ENCODE results near the gene DCDC2. TPM values are rescaled to one million over a fixed set of nuclear protein-coding genes. Genes with fewer than 3 reads are reported as not detected.

The DCDC2 gene
- total and polyA plus RNA-seq, 2 donors from 2014 or later: 22.1 to 110 TPM

- no peak for TF ChIP-seq CTCF (IDR thresholded peaks at IDR 0.05; ENCODE audit: borderline replicate concordance, extremely low read depth, insufficient read depth)
- Histone ChIP-seq H3K27ac (ENCODE audit: low read depth in 2 of 2, low read length in 2 of 2) (no peak overlapping the region), H3K36me3 (ENCODE audit: control insufficient read depth in 2 of 3, insufficient read depth in 3 of 3, low read length in 3 of 3) (no peaks in the 10 kb centered on the region), H3K9me3 (ENCODE audit: control insufficient read depth in 2 of 3, insufficient read depth in 1 of 3, low read length in 3 of 3) (no peaks in the 10 kb centered on the region), H3K9ac (ENCODE audit: low read length in 3 of 3) (no peak overlapping the region), H3K4me3 (ENCODE audit: low read length in 3 of 3) (no peak overlapping the region), H3K4me1 (ENCODE audit: control insufficient read depth in 2 of 3, insufficient read depth in 2 of 3, low read depth in 1 of 3, low read length in 3 of 3) (peaks cover 0 to 2% (median 0%) of the 10 kb centered on the region in 3 donors), H3K27me3 (ENCODE audit: control insufficient read depth, insufficient read depth, low read length) (no peaks in the 10 kb centered on the region)
- FAIRE-seq (no peak), DNase-seq (peak in 4 of 5 donors; percentile 46 to 84 (median 60))
- intact Hi-C loops (cut with DNase I): no loop called here
These were observed 25.5 kb downstream of the DCDC2 start for GRCh38 chr6:24332317-24332716.

- H3K9me3 ChIP-seq (ENCODE audit: control insufficient read depth in 2 of 3, insufficient read depth in 1 of 3, low read length in 3 of 3): no peaks in the 10 kb centered on the region
- DNase-seq: peak in 3 of 5 donors; percentile 40 to 69 (median 68)
- H3K36me3 ChIP-seq (ENCODE audit: control insufficient read depth in 2 of 3, insufficient read depth in 3 of 3, low read length in 3 of 3): no peaks in the 10 kb centered on the region
- no peaks in the 10 kb centered on the region for H3K27me3 ChIP-seq (ENCODE audit: control insufficient read depth, insufficient read depth, low read length)
- no peak for FAIRE-seq
- TF ChIP-seq CTCF (IDR thresholded peaks at IDR 0.05; ENCODE audit: borderline replicate concordance, extremely low read depth, insufficient read depth): no peak
- peaks cover 0 to 2% (median 0%) of the 10 kb centered on the region in 3 donors for H3K4me1 ChIP-seq (ENCODE audit: control insufficient read depth in 2 of 3, insufficient read depth in 2 of 3, low read depth in 1 of 3, low read length in 3 of 3)
- no peak overlapping the region for H3K27ac ChIP-seq (ENCODE audit: low read depth in 2 of 2, low read length in 2 of 2)
- H3K4me3 ChIP-seq (ENCODE audit: low read length in 3 of 3): no peak overlapping the region
- no peak overlapping the region for H3K9ac ChIP-seq (ENCODE audit: low read length in 3 of 3)
- intact Hi-C loops (cut with DNase I): no loop called here
These were observed 27.6 kb downstream of the DCDC2 start for GRCh38 chr6:24330137-24330732.

GRCh38 chr6:24329451-24329850 lies 28.4 kb downstream of the DCDC2 start:
- peaks cover 0 to 5% (median 3%) of the 10 kb centered on the region in 3 donors for H3K4me1 ChIP-seq (ENCODE audit: control insufficient read depth in 2 of 3, insufficient read depth in 2 of 3, low read depth in 1 of 3, low read length in 3 of 3)
- H3K4me3 ChIP-seq (ENCODE audit: low read length in 3 of 3): no peak overlapping the region
- intact Hi-C loops (cut with DNase I): no loop called here
- FAIRE-seq (no peak), DNase-seq (no peak)
- H3K27ac ChIP-seq (ENCODE audit: low read depth in 2 of 2, low read length in 2 of 2): no peak overlapping the region
- H3K9ac ChIP-seq (ENCODE audit: low read length in 3 of 3): no peak overlapping the region
- no peak for TF ChIP-seq CTCF (IDR thresholded peaks at IDR 0.05; ENCODE audit: borderline replicate concordance, extremely low read depth, insufficient read depth)
- no peaks in the 10 kb centered on the region for H3K9me3 ChIP-seq (ENCODE audit: control insufficient read depth in 2 of 3, insufficient read depth in 1 of 3, low read length in 3 of 3)
- H3K27me3 ChIP-seq (ENCODE audit: control insufficient read depth, insufficient read depth, low read length): no peaks in the 10 kb centered on the region
- H3K36me3 ChIP-seq (ENCODE audit: control insufficient read depth in 2 of 3, insufficient read depth in 3 of 3, low read length in 3 of 3): no peaks in the 10 kb centered on the region

GRCh38 chr6:24329022-24329421 lies 28.8 kb downstream of the DCDC2 start:
- FAIRE-seq: no peak
- TF ChIP-seq CTCF (IDR thresholded peaks at IDR 0.05; ENCODE audit: borderline replicate concordance, extremely low read depth, insufficient read depth): no peak
- intact Hi-C loops (cut with DNase I): no loop called here

More at GRCh38 chr6:24329022-24329421, 28.8 kb downstream of the DCDC2 start:
- H3K4me3 ChIP-seq (ENCODE audit: low read length in 3 of 3): no peak overlapping the region
- H3K9me3 ChIP-seq (ENCODE audit: control insufficient read depth in 2 of 3, insufficient read depth in 1 of 3, low read length in 3 of 3): no peaks in the 10 kb centered on the region
- no peaks in the 10 kb centered on the region for H3K36me3 ChIP-seq (ENCODE audit: control insufficient read depth in 2 of 3, insufficient read depth in 3 of 3, low read length in 3 of 3)
- H3K27me3 ChIP-seq (ENCODE audit: control insufficient read depth, insufficient read depth, low read length): no peaks in the 10 kb centered on the region
- H3K9ac ChIP-seq (ENCODE audit: low read length in 3 of 3): no peak overlapping the region
- DNase-seq: no peak
- peaks cover 0 to 7% (median 4%) of the 10 kb centered on the region in 3 donors for H3K4me1 ChIP-seq (ENCODE audit: control insufficient read depth in 2 of 3, insufficient read depth in 2 of 3, low read depth in 1 of 3, low read length in 3 of 3)
- H3K27ac ChIP-seq (ENCODE audit: low read depth in 2 of 2, low read length in 2 of 2): no peak overlapping the region

Measured in kidney (tissue), 14 donors.